ENCODE data around the gene SIL1. TPM values are rescaled to one million over a fixed set of nuclear protein-coding genes. Genes with fewer than 3 reads are reported as not detected.

Gene SIL1
- total and polyA plus RNA-seq, 2 donors (not counting 3 experiments of a cell fraction or from before 2014, with no cell fraction given), result 47.6 to 67.2 TPM

GRCh38 chr5:138949988-138950387 is 248.2 kb downstream of the SIL1 start:
- no TSS peak for BruUV-seq (replicated peaks)
- Histone ChIP-seq H3K4me3 (replicated peaks in 1 of 3; ENCODE audit: insufficient read depth in 1 of 3, low read depth in 1 of 3, low read length in 3 of 3) (no peak overlapping the region), H3K9me3 (replicated peaks; ENCODE audit: control insufficient read depth, insufficient read depth, low read length) (no peaks in the 10 kb centered on the region), H3K36me3 (ENCODE audit: control insufficient read depth in 2 of 2, extremely low read depth in 1 of 2, insufficient read depth in 2 of 2, low read length in 2 of 2) (no peaks in the 10 kb centered on the region), H3K79me2 (ENCODE audit: control insufficient read depth, insufficient read depth, low read length) (no peaks in the 10 kb centered on the region), H3K9me1 (replicated peaks; ENCODE audit: control insufficient read depth, extremely low read depth, insufficient read depth, low read length) (no peaks in the 10 kb centered on the region), H3K27me3 (ENCODE audit: control insufficient read depth in 2 of 2, insufficient read depth in 2 of 2, low read length in 2 of 2) (no peaks in the 10 kb centered on the region), H3K9ac (replicated peaks; ENCODE audit: extremely low read depth, insufficient read depth, low read length) (no peak overlapping the region), H3K27ac (ENCODE audit: insufficient read depth, low read depth, low read length) (no peak overlapping the region), H3K4me1 (ENCODE audit: control insufficient read depth, extremely low read depth, insufficient read depth, low read length) (peaks cover 6% of the 10 kb centered on the region), H4K20me1 (replicated peaks; ENCODE audit: control insufficient read depth, extremely low read depth, insufficient read depth, low read length) (no peaks in the 10 kb centered on the region), H3K4me2 (ENCODE audit: insufficient read depth, low read length) (no peak overlapping the region), H2AFZ (ENCODE audit: low read depth, low read length) (no peak overlapping the region)
- FAIRE-seq (no peak), DNase-seq (ENCODE audit: low read depth, low spot score) (no peak)
- dilution Hi-C loops (cut with MboI; ENCODE audit: extremely low pct_ligation_motif_present, low sequenced_read_pairs) (no loop called here), intact Hi-C loops (cut with micrococcal nuclease) (no loop called here)
- ChIA-PET CTCF (interaction anchor here (1.1 kb wide), 1 partner anchor 160 kb away, joined by 3 read pairs; no protein-coding TSS in a partner anchor), POLR2A (no interaction called here)
- TF ChIP-seq MYC (IDR thresholded peaks at IDR 0.05; ENCODE audit: low read depth, low read length) (no peak), EZH2 (IDR thresholded peaks at IDR 0.05; ENCODE audit: borderline replicate concordance, low read depth, low read length, severe bottlenecking) (no peak), POLR2AphosphoS5 (IDR thresholded peaks at IDR 0.05; ENCODE audit: insufficient read depth, low read depth, low read length) (no peak), CTCF (IDR thresholded peaks at IDR 0.05; ENCODE audit: extremely low read depth in 1 of 2, insufficient read depth in 1 of 2, low read depth in 1 of 2, low read length in 2 of 2) (no peak), FOS (IDR thresholded peaks at IDR 0.05; ENCODE audit: borderline replicate concordance, insufficient read depth, low read length) (no peak), POLR2A (IDR thresholded peaks at IDR 0.05; ENCODE audit: low read depth, low read length) (no peak), GATA2 (IDR thresholded peaks at IDR 0.05; ENCODE audit: insufficient read depth, insufficient read length, low read depth, low read length) (no peak), JUN (IDR thresholded peaks at IDR 0.05; ENCODE audit: borderline replicate concordance, insufficient read depth, insufficient read length, low read depth) (no peak)
- TF ChIP-seq, protein P1, sequence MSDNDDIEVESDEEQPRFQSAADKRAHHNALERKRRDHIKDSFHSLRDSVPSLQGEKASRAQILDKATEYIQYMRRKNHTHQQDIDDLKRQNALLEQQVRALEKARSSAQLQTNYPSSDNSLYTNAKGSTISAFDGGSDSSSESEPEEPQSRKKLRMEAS (IDR thresholded peaks at IDR 0.05; ENCODE audit: insufficient read depth, insufficient read length), result no peak
